ENCODE results near the gene BRIP1.
"Not testable (repeated sequence)": the region's sequence is repeated elsewhere in the genome, so short reads cannot be mapped to it uniquely, and the experiment has no call there.

BRIP1 gene

DNA sequence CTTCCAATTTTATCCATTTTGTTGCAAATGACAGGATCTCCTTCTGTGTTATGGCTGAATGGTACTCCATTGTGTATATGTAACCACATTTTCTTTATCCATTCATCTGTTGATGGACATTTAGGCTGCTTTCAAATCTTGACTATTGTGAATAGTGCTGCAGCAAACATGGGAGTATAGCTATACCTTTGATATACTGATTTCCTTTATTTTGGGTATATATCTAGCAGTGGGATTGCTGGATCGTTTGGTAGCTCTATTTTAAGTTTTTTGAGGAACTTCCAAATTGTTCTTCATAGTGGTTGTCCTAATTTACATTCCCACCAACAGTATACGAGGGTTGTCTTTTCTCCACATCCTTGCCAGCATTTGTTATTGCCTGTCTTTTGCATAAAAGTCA is 67.8 kb downstream of the BRIP1 start:
- no peak for FAIRE-seq

GRCh38 chr17:61794792-61795191 is 68.5 kb downstream of the BRIP1 start:
- FAIRE-seq = no peak

GRCh38 chr17:61794242-61794641 is 69.1 kb downstream of the BRIP1 start:
- no peak for FAIRE-seq

- no peak for FAIRE-seq
These were observed 69.8 kb downstream of the BRIP1 start for GRCh38 chr17:61793565-61793964.

DNA sequence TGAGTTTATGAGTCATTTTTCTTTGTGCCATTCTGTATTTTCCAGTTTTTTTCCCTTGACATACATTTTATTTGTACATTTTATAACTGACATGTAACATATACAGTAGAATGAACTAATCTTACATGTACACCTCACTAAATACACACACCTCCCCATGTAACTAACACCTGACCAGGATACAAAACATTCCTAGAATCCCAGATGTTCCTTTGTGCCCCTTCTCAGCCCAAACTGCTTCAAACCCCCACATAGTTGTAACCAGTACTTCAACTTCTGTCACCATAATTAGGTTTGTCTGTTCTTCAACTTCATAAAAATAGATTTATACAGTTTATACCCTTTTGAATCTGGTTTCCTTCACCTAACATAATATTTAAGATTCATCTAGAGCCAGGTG is 73.5 kb downstream of the BRIP1 start:
- FAIRE-seq = no peak

DNA sequence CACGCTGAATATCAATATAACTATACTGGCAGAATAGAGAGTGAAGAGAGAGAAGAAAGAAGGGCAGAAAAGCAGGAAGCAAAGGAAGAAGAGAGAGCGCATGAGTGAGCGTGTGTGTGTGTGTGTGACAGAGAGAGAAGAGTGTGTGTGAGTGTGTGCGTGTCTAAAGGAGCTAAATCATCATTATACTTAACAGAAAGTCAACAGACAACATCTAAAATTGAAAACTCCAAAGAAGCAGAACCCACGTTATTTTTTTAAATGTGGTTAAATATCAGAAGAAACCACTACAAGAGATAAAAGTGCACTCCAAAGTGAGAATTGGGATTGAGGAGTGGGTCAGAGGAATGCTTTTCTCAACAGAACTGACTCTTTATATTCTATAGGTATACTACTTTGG is 77.2 kb downstream of the BRIP1 start:
- FAIRE-seq = no peak

- no peak for FAIRE-seq
These were observed 78.8 kb downstream of the BRIP1 start for GRCh38 chr17:61784510-61784909.

DNA sequence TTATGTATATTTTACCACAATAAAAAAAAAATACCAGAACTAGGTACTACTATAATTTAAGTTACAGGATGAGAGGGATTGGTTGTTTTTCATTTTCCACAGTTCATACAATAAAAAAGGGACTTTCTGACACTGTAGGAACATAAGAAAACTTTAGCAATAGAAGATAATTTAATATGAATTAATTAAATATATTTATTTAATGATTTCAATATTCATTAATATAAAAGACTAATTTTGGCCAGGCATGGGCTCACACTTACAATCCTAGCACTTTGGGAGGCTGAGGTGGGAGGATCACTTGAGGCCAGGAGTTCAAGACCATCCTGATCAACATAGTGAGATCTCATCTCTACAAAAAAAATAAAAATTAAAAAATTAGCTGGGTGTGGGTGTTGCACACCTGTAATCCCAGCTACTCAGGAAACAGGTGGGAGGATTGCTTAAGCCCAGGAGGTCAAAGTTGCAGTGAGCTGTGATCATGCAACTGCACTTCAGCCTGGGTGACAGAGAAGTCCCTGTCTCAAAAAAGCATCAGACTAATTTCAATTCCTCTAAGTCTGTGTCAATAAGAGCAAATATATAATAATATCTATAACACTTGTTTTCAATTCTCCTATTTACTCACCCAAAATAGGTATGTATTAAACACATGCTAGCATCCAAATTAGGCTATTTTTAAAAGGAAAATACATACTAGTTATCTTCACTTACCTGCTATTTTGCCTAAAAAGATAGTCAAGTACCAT is 79.6 kb downstream of the BRIP1 start:
- no peak for FAIRE-seq

DNA sequence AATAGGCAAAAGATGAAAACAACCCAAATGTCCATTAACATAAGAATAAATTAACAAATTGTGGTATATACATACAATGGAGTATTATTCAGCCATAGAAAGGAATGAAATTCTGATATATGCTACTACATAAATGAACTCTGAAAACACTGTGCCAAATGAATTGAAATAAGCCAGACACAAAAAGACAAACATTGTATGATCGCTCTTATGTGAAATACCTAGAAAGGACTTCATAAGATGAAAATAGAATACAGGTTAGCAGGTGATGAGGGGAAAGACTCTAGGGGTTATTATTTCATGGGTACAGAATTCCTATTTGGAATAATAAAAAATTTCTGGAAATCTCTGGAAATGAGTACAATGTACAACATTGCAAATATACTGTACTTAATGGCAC is 80.2 kb downstream of the BRIP1 start:
- FAIRE-seq = no peak

DNA sequence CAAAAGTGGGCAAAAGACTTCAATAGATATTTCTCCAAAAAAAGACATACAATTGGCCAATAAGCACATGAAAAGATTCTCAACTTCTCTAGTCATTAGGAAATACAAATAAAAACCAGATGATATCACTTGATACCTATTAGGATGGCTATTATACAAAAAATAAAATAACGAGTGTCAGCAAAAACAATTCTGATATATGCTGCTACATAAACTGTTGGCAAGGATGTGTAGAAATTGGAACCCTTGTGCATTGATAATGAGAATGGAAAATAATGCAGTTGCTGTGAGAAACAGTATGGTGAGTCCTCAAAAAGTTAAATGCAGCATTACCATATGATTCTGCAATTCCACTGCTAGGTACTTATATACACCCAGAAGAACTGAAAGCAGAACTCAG is 80.6 kb downstream of the BRIP1 start:
- FAIRE-seq = no peak

GRCh38 chr17:61775364-61775763 is 88.0 kb downstream of the BRIP1 start:
- no peak for FAIRE-seq

DNA sequence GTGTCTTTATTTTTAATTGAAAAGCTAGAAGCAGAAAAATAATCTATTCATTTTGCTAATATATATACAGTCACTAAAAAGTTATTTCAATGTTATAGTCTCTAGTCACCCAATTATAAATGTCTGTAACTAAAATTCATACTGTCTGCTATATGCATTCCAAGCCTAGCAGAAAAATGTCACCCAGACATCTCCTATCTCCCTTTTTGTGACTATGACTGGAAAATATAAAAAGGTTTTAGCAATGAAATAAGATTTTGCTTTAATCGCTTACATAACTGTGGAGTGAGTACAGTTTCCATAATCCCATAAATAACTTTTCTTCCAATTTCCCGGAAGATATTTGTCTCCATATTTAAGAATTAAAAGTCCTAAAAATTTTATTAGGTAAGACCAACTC is 88.6 kb downstream of the BRIP1 start:
- FAIRE-seq = no peak

GRCh38 chr17:61774087-61774486 is 89.2 kb downstream of the BRIP1 start:
- FAIRE-seq = not testable (repeated sequence)

- FAIRE-seq = no peak
These were observed 92.4 kb downstream of the BRIP1 start for GRCh38 chr17:61770752-61771533.

- no peak for FAIRE-seq
These were observed 93.3 kb downstream of the BRIP1 start for GRCh38 chr17:61770043-61770442.

- no peak for FAIRE-seq
These were observed 94.9 kb downstream of the BRIP1 start for GRCh38 chr17:61768405-61768804.

GRCh38 chr17:61766520-61766919 is 96.8 kb downstream of the BRIP1 start:
- FAIRE-seq = no peak

- no peak for FAIRE-seq
These were observed 98.5 kb downstream of the BRIP1 start for GRCh38 chr17:61764846-61765245.

DNA sequence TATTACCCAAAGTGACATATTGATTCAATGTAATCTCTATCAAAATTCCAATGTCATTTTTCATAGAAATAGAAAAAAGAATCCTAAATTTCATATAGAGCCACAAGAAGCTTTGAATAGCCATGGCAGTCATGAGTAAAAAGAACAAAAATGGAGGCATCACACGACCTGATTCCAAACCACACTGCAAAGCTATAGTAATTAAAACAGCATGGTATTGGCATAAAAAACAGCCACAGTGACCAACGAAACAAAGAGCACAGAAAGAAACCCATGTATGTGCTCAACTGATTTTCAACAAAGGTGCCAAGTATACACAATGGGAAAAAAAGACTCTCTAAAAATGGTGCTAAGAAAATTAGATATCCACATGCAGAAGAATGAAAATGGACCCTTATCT is 101.5 kb downstream of the BRIP1 start:
- FAIRE-seq = no peak

DNA sequence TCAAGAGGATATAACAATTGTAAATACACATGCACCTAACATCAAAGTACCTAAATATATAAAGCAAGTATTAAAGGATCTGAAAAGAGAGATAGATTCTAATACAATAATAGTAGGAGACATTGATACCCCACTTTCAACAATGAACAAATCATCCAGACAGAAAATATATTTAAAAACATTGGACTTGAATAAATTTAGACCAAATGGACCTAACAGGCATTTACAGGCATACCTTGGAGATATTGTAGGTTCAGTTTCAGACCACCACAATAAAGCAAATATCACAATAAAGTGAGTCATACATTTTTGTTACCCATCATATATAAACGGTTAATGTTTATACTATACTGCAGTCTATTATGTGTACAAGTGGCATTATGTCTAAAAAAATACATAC is 104.0 kb downstream of the BRIP1 start:
- FAIRE-seq = no peak

- no peak for FAIRE-seq
These were observed 104.9 kb downstream of the BRIP1 start for GRCh38 chr17:61758430-61758829.

DNA sequence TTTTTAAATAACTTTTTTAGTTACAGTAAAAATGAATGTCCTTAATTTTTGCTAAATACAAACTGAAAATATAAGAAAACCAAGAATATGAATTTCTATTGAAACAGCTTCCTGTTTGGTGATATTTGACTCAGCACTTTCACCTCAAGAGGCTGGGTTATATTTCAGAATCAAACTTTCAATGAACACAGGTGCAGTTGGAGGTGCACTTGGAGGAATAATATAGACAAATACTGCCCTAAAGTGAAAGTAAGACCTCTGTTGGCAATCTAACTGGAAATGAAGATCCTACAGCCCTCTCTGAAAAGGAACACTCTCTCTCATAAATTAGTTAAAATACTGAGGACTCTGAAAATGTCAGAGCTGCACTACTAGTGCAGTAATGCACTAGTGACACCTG is 106.2 kb downstream of the BRIP1 start:
- FAIRE-seq = no peak

DNA sequence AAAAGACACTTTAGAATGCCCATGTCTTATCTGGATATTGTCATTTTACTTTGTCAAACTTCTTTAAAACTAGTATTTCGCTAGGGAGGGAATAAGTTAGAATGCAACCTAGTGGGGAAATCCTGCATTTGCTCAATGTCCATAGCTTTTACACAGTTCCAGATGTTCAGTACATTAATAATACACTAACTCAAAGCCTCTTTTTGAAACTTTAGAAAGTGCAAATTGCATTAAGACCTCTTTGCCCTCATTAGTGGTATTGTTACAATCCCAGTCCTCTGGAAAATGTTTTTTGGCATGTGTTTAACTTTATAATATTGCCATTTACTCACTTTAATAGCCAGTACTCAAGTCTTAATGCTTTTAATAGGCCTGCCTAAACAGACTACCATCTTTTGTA is 106.8 kb downstream of the BRIP1 start:
- no peak for FAIRE-seq

- FAIRE-seq = no peak
These were observed 107.7 kb downstream of the BRIP1 start for GRCh38 chr17:61755668-61756067.

DNA sequence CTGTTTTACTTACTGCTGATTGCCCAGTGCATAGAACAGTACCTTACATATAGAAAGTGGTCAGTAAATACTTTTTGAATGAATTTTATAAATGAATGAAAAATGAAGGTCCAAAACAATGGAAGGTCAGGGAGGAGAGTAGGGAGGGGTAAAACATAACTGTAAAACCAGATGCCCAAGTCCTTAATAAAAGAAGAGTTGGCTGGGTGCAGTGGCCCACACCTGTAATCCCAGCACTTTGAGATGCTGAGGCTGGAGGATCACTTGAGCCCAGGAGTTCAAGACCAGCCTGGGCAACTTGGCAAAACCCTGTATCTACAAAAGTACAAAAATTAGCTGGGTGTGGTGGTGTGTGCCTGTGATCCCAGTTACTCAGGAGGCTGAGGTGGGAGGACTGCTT is 108.2 kb downstream of the BRIP1 start:
- FAIRE-seq = no peak
